Measurements from ENCODE around the gene KRTAP4-11. TPM values are rescaled to one million over a fixed set of nuclear protein-coding genes. Genes with fewer than 3 reads are reported as not detected.
"Not testable (repeated sequence)": the region's sequence is repeated elsewhere in the genome, so short reads cannot be mapped to it uniquely, and the experiment has no call there.

KRTAP4-11 gene
- total RNA-seq, 1 experiment from 2014 or later = not detected

GRCh38 chr17:41084100-41084856, 33.9 kb downstream of the KRTAP4-11 start, which contains the start of gene KRTAP4-7:
TSS of gene KRTAP4-7 (plus strand) at chr17:41084150. CDS start at chr17:41084207, 57 bp downstream.
- intact Hi-C loops (cut with micrococcal nuclease; ENCODE audit: unreplicated experiment); DNase-seq (ENCODE audit: low read depth, low spot score); BruUV-seq (replicated peaks); H3K27me3 ChIP-seq (ENCODE audit: control insufficient read depth, insufficient read depth, low read length); H3K4me1 ChIP-seq (ENCODE audit: control insufficient read depth, insufficient read depth, low read length); H3K4me3 ChIP-seq (ENCODE audit: low read depth in 2 of 2, low read length in 2 of 2); H3K36me3 ChIP-seq (ENCODE audit: control insufficient read depth, insufficient read depth, low read length); ATAC-seq; in situ Hi-C loops (cut with HindIII; ENCODE audit: low pct_unique_long_range_greater_than_20kb, low sequenced_read_pairs); H3K9me3 ChIP-seq (ENCODE audit: control insufficient read depth, insufficient read depth, low read depth, low read length); POLR2A ChIA-PET; H3K27ac ChIP-seq (ENCODE audit: low read length): not testable (repeated sequence)
- CTCF ChIA-PET = interaction anchor here (0.6 kb wide), 1 partner anchor 465 kb away, joined by 5 read pairs; no protein-coding TSS in a partner anchor

DNA sequence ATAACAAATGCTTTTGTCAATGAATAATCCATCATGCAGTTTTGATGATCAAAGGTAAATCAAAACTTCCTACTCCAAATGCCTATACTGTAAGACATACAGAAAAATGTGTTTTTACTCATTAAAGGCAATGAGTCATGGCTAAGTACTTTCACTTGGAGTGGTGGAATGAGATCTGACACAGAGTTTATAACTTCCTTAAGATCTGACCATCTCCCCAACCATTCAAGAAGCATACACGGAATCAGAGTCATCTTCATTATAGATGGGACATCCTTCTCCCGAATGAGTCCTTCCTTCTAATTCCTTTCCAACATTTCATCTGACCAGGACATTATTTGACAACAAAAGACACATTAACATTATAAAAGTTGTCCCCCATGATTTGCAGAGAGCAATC, 34.7 kb downstream of the KRTAP4-11 start:
- DNase-seq (ENCODE audit: low read depth, low spot score); H3K36me3 ChIP-seq (ENCODE audit: control insufficient read depth, insufficient read depth, low read length); H3K27me3 ChIP-seq (ENCODE audit: control insufficient read depth, insufficient read depth, low read length); CTCF ChIA-PET; H3K9me3 ChIP-seq (ENCODE audit: control insufficient read depth, insufficient read depth, low read depth, low read length); intact Hi-C loops (cut with micrococcal nuclease; ENCODE audit: unreplicated experiment); H3K4me1 ChIP-seq (ENCODE audit: control insufficient read depth, insufficient read depth, low read length); in situ Hi-C loops (cut with HindIII; ENCODE audit: low pct_unique_long_range_greater_than_20kb, low sequenced_read_pairs); POLR2A ChIA-PET; H3K4me3 ChIP-seq (ENCODE audit: low read depth in 2 of 2, low read length in 2 of 2); BruUV-seq (replicated peaks); H3K27ac ChIP-seq (ENCODE audit: low read length): not testable (repeated sequence)
- peak; percentile 82 for ATAC-seq

DNA sequence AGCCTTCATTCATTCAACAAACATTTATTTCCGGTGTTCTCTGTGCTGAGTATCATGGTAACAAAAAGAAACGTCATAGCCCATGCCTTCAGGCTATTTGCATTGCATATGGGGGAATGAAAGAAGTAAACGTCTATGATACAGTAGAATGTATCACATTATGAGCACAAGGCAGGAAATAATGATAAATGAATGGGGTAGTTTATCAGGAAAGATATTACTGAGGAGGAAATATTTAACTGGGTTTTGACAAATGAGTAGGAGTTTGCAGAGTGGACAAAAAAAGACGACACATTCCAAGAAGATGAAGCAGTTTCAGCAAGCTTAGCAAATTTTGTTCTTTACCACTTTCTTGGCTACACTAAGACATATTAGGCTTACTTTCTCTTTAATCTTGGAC, 35.5 kb downstream of the KRTAP4-11 start:
- ChIA-PET POLR2A (no interaction called here), CTCF (no interaction called here)
- no TSS peak for BruUV-seq (replicated peaks)
- in situ Hi-C loops (cut with HindIII; ENCODE audit: low pct_unique_long_range_greater_than_20kb, low sequenced_read_pairs) = no loop called here
- no peak overlapping the region for H3K27ac ChIP-seq (ENCODE audit: low read length)
- no peaks in the 10 kb centered on the region for H3K36me3 ChIP-seq (ENCODE audit: control insufficient read depth, insufficient read depth, low read length)
- intact Hi-C loops (cut with micrococcal nuclease; ENCODE audit: unreplicated experiment) = no loop called here
- ATAC-seq (peak; percentile 81), DNase-seq (ENCODE audit: low read depth, low spot score) (no peak)
- H3K4me3 ChIP-seq (ENCODE audit: low read depth in 2 of 2, low read length in 2 of 2) = no peak overlapping the region
- H3K9me3 ChIP-seq (ENCODE audit: control insufficient read depth, insufficient read depth, low read depth, low read length) = no peaks in the 10 kb centered on the region
- TF ChIP-seq POLR2AphosphoS5 (IDR thresholded peaks at IDR 0.05; ENCODE audit: low read depth, low read length) = no peak
- no peak for TF ChIP-seq SIN3A (IDR thresholded peaks at IDR 0.05; ENCODE audit: borderline replicate concordance, insufficient read depth, low read depth, low read length)
- no peak for TF ChIP-seq TCF7L2 (IDR thresholded peaks at IDR 0.05; ENCODE audit: low read depth, low read length)
- no peak for TF ChIP-seq CTCF (IDR thresholded peaks at IDR 0.05)
- TF ChIP-seq, protein P1, sequence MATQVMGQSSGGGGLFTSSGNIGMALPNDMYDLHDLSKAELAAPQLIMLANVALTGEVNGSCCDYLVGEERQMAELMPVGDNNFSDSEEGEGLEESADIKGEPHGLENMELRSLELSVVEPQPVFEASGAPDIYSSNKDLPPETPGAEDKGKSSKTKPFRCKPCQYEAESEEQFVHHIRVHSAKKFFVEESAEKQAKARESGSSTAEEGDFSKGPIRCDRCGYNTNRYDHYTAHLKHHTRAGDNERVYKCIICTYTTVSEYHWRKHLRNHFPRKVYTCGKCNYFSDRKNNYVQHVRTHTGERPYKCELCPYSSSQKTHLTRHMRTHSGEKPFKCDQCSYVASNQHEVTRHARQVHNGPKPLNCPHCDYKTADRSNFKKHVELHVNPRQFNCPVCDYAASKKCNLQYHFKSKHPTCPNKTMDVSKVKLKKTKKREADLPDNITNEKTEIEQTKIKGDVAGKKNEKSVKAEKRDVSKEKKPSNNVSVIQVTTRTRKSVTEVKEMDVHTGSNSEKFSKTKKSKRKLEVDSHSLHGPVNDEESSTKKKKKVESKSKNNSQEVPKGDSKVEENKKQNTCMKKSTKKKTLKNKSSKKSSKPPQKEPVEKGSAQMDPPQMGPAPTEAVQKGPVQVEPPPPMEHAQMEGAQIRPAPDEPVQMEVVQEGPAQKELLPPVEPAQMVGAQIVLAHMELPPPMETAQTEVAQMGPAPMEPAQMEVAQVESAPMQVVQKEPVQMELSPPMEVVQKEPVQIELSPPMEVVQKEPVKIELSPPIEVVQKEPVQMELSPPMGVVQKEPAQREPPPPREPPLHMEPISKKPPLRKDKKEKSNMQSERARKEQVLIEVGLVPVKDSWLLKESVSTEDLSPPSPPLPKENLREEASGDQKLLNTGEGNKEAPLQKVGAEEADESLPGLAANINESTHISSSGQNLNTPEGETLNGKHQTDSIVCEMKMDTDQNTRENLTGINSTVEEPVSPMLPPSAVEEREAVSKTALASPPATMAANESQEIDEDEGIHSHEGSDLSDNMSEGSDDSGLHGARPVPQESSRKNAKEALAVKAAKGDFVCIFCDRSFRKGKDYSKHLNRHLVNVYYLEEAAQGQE (IDR thresholded peaks at IDR 0.05; ENCODE audit: insufficient read depth in 1 of 2, low read depth in 2 of 2, low read length in 1 of 2) = no peak
- H3K4me1 ChIP-seq (ENCODE audit: control insufficient read depth, insufficient read depth, low read length) = no peaks in the 10 kb centered on the region
- H3K27me3 ChIP-seq (ENCODE audit: control insufficient read depth, insufficient read depth, low read length) = no peaks in the 10 kb centered on the region

All from Panc1 (cell line).